Measurements from ENCODE around the gene RAP1GDS1. TPM values are rescaled to one million over a fixed set of nuclear protein-coding genes. Genes with fewer than 3 reads are reported as not detected.

The RAP1GDS1 gene
- 27.6 and 35.5 TPM in 2 replicates for total RNA-seq (2014; rRNA removed; shearing (Covaris generic))

GRCh38 chr4:98260579-98261404, at the start of gene RAP1GDS1:
TSS of gene RAP1GDS1 (plus strand) at chr4:98261384. CDS start at chr4:98261566, 182 bp downstream.

Other genes with a start within 250 kb of the RAP1GDS1 start
- gene STPG2, start 117.9 kb upstream of the RAP1GDS1 start, total RNA-seq (2014; rRNA removed; shearing (Covaris generic)): not detected in 2 replicates

All from A375 (cell line).